ENCODE results near the gene PPM1E.

The PPM1E gene

GRCh38 chr17:58920773-58921172 lies 165.1 kb downstream of the PPM1E start:
- H3K9ac ChIP-seq (ENCODE audit: low read length) = no peak overlapping the region
- no peak overlapping the region for H2AFZ ChIP-seq (ENCODE audit: low read depth, low read length, severe bottlenecking)
- H3K27me3 ChIP-seq (ENCODE audit: low read length) = no peaks in the 10 kb centered on the region
- no peaks in the 10 kb centered on the region for H3K9me3 ChIP-seq (ENCODE audit: insufficient read depth, low read length)
- H3K4me2 ChIP-seq (ENCODE audit: low read depth, low read length, poor library complexity, severe bottlenecking) = no peak overlapping the region
- no peaks in the 10 kb centered on the region for H3K9me2 ChIP-seq (replicated peaks; ENCODE audit: insufficient read depth, low read length)
- no peak overlapping the region for H3K4me3 ChIP-seq (ENCODE audit: insufficient read depth, low read length, poor library complexity, severe bottlenecking)
- H3K36me3 ChIP-seq (ENCODE audit: low read length) = no peaks in the 10 kb centered on the region
- no peaks in the 10 kb centered on the region for H3K79me2 ChIP-seq (ENCODE audit: insufficient read depth, low read length)
- TF ChIP-seq EZH2phosphoT487 (conservative IDR thresholded peaks at IDR 0.05; ENCODE audit: low read length) (no peak), CTCF (IDR thresholded peaks at IDR 0.05; ENCODE audit: insufficient read depth, low read length, poor library complexity, severe bottlenecking) (no peak)
- no peak overlapping the region for H3K27ac ChIP-seq (ENCODE audit: low read depth, low read length)
- no peaks in the 10 kb centered on the region for H4K20me1 ChIP-seq (ENCODE audit: low read depth, low read length)
- H3F3A ChIP-seq (ENCODE audit: insufficient read depth) = no peaks in the 10 kb centered on the region

- no peaks in the 10 kb centered on the region for H3K79me2 ChIP-seq (ENCODE audit: insufficient read depth, low read length)
- H3K9me3 ChIP-seq (ENCODE audit: insufficient read depth, low read length) = no peaks in the 10 kb centered on the region
- H3K4me3 ChIP-seq (ENCODE audit: insufficient read depth, low read length, poor library complexity, severe bottlenecking) = no peak overlapping the region
- no peak overlapping the region for H2AFZ ChIP-seq (ENCODE audit: low read depth, low read length, severe bottlenecking)
- no peak overlapping the region for H3K27ac ChIP-seq (ENCODE audit: low read depth, low read length)
- H3K9me2 ChIP-seq (replicated peaks; ENCODE audit: insufficient read depth, low read length) = no peaks in the 10 kb centered on the region
- no peaks in the 10 kb centered on the region for H3F3A ChIP-seq (ENCODE audit: insufficient read depth)
- H3K4me2 ChIP-seq (ENCODE audit: low read depth, low read length, poor library complexity, severe bottlenecking) = no peak overlapping the region
- no peaks in the 10 kb centered on the region for H3K36me3 ChIP-seq (ENCODE audit: low read length)
- TF ChIP-seq CTCF (IDR thresholded peaks at IDR 0.05; ENCODE audit: insufficient read depth, low read length, poor library complexity, severe bottlenecking) (no peak), EZH2phosphoT487 (conservative IDR thresholded peaks at IDR 0.05; ENCODE audit: low read length) (no peak)
- no peak overlapping the region for H3K9ac ChIP-seq (ENCODE audit: low read length)
- no peaks in the 10 kb centered on the region for H4K20me1 ChIP-seq (ENCODE audit: low read depth, low read length)
- no peaks in the 10 kb centered on the region for H3K27me3 ChIP-seq (ENCODE audit: low read length)
Observed at GRCh38 chr17:58932956-58933355, 177.3 kb downstream of the PPM1E start.

- H3K9ac ChIP-seq (ENCODE audit: low read length) = no peak overlapping the region
- TF ChIP-seq CTCF (IDR thresholded peaks at IDR 0.05; ENCODE audit: insufficient read depth, low read length, poor library complexity, severe bottlenecking) (no peak), EZH2phosphoT487 (conservative IDR thresholded peaks at IDR 0.05; ENCODE audit: low read length) (no peak)
- H2AFZ ChIP-seq (ENCODE audit: low read depth, low read length, severe bottlenecking) = no peak overlapping the region
Observed at GRCh38 chr17:58936295-58936694, 180.6 kb downstream of the PPM1E start.

More at GRCh38 chr17:58936295-58936694, 180.6 kb downstream of the PPM1E start:
- no peaks in the 10 kb centered on the region for H3K27me3 ChIP-seq (ENCODE audit: low read length)
- no peaks in the 10 kb centered on the region for H3K36me3 ChIP-seq (ENCODE audit: low read length)
- no peaks in the 10 kb centered on the region for H3K9me3 ChIP-seq (ENCODE audit: insufficient read depth, low read length)
- no peaks in the 10 kb centered on the region for H3F3A ChIP-seq (ENCODE audit: insufficient read depth)
- no peak overlapping the region for H3K27ac ChIP-seq (ENCODE audit: low read depth, low read length)
- H3K4me2 ChIP-seq (ENCODE audit: low read depth, low read length, poor library complexity, severe bottlenecking) = no peak overlapping the region
- no peak overlapping the region for H3K4me3 ChIP-seq (ENCODE audit: insufficient read depth, low read length, poor library complexity, severe bottlenecking)
- H3K9me2 ChIP-seq (replicated peaks; ENCODE audit: insufficient read depth, low read length) = no peaks in the 10 kb centered on the region
- no peaks in the 10 kb centered on the region for H4K20me1 ChIP-seq (ENCODE audit: low read depth, low read length)
- no peaks in the 10 kb centered on the region for H3K79me2 ChIP-seq (ENCODE audit: insufficient read depth, low read length)
